ENCODE results near the gene MFAP4.

Gene MFAP4

DNA sequence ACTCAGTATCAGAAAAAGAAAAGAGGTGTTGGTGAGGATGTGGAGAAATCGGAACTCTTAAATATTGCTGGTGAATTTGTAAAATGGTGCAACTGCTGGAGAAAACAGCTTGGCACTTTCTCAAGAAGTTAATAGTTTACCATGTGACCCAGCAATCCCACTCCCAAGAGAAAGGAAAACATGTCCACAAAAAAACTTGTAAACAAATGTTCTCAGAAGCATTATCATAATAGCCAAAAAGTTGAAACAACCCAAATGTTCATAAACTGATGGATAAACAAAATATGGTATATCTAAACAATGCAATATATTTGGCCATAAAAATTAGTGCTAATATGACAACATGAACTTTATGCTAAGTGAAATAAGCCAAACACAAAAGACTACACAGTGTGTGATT, 11.3 kb downstream of the MFAP4 start:
- no peak overlapping the region for H3K4me3 ChIP-seq (replicated peaks in 1 of 2; ENCODE audit: low read depth in 2 of 2, low read length in 2 of 2)
- TF ChIP-seq, protein P1, sequence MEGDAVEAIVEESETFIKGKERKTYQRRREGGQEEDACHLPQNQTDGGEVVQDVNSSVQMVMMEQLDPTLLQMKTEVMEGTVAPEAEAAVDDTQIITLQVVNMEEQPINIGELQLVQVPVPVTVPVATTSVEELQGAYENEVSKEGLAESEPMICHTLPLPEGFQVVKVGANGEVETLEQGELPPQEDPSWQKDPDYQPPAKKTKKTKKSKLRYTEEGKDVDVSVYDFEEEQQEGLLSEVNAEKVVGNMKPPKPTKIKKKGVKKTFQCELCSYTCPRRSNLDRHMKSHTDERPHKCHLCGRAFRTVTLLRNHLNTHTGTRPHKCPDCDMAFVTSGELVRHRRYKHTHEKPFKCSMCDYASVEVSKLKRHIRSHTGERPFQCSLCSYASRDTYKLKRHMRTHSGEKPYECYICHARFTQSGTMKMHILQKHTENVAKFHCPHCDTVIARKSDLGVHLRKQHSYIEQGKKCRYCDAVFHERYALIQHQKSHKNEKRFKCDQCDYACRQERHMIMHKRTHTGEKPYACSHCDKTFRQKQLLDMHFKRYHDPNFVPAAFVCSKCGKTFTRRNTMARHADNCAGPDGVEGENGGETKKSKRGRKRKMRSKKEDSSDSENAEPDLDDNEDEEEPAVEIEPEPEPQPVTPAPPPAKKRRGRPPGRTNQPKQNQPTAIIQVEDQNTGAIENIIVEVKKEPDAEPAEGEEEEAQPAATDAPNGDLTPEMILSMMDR (IDR thresholded peaks at IDR 0.05; ENCODE audit: low read depth, low read length), result no peak
- no peak for DNase-seq (ENCODE audit: low read depth in 2 of 2)

DNA sequence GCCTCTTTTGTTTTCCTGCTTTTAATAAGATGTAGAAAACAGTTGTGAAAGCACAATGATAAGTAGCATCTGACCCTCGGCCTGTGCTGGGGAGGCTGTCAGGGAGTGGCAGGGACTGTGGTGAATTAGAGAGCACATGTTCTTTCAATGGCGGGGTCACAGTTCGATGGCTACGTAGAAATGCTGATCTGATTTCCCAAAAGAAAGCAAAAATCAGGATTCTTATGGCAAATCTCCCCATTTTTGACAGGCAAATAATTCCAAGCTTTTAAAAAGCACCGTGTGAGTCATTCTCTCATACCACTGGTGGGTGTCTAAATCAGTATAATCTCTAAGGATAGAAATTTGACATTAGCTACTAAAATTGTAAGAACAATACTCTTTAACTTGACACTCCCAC, 12.9 kb downstream of the MFAP4 start:
- TF ChIP-seq, protein P1 (IDR thresholded peaks at IDR 0.05; ENCODE audit: low read depth, low read length), result no peak
- DNase-seq (ENCODE audit: low read depth in 2 of 2), result no peak
- no peak overlapping the region for H3K4me3 ChIP-seq (replicated peaks in 1 of 2; ENCODE audit: low read depth in 2 of 2, low read length in 2 of 2)

DNA sequence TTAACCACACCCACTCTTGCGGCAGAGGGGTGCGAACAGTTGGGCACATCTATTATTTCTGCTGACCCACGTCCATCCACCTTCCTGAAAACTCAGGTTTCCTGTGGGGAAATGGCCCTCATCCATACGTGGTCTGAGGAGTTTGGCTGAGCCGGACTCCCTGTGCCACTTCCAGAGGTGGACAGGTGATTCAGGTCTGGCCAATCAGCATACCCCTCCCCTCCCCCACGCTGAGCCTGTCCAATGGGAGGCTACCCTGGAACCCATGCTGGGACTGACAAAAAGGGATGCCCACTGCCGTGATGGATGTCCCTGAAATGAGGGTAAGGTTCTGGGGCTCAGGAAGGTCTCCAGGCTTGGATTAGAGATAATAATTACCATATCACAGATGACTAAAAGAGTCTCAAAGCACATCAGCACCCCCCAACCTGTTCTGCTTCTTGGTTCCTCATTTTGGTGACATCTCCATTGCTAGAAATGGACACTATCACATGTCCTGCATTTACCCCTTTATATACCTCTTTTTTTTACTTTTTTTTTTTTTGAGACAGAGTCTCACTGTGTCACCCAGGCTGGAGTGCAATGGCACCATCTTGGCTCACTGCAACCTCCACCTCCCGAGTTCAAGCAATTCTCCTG, 14.0 kb downstream of the MFAP4 start:
- DNase-seq (ENCODE audit: low read depth in 2 of 2), result no peak
- TF ChIP-seq, protein P1 (IDR thresholded peaks at IDR 0.05; ENCODE audit: low read depth, low read length), result no peak
- H3K4me3 ChIP-seq (replicated peaks in 1 of 2; ENCODE audit: low read depth in 2 of 2, low read length in 2 of 2), result no peak overlapping the region

DNA sequence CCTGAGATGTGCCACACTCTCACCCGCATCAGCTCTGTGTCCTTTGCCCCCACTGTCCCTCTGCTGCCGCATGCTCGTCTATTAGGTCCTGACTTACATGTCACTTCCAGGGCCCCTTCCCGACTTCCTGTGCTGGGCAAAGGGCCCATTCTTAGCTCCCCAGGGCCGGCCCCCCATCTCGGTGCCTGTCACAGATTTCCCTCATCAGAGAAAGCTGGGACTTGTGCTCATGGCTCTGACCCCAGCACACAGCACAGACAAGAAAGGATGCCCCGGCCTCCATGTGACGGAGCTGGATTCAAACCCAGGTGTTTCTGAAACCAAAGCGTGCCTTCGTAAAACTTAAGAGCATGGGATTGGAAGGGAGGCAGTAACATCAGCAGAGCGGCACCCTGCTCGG, 14.6 kb downstream of the MFAP4 start:
- no peak for DNase-seq (ENCODE audit: low read depth in 2 of 2)
- TF ChIP-seq, protein P1 (IDR thresholded peaks at IDR 0.05; ENCODE audit: low read depth, low read length), result no peak
- no peak overlapping the region for H3K4me3 ChIP-seq (replicated peaks in 1 of 2; ENCODE audit: low read depth in 2 of 2, low read length in 2 of 2)

DNA sequence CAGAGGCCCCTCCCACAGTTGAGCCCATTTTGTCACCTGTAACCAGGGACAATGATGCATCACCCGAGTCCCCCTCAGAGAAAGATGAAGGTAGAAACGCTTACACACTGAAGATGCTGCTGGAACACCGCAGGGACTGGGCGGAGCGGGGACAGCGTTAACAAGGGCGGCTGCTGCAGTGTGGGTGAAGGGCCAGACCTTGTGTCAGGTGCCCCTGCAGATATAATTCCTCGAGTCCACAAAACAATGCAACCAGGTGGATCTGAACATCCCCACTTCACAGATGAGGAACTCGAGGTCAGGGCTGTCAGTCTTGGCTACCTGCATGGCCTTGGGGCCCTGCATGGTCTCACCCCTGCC, 15.0 kb downstream of the MFAP4 start:
- no peak for DNase-seq (ENCODE audit: low read depth in 2 of 2)
- TF ChIP-seq, protein P1 (IDR thresholded peaks at IDR 0.05; ENCODE audit: low read depth, low read length), result no peak
- H3K4me3 ChIP-seq (replicated peaks in 1 of 2; ENCODE audit: low read depth in 2 of 2, low read length in 2 of 2), result no peak overlapping the region

DNA sequence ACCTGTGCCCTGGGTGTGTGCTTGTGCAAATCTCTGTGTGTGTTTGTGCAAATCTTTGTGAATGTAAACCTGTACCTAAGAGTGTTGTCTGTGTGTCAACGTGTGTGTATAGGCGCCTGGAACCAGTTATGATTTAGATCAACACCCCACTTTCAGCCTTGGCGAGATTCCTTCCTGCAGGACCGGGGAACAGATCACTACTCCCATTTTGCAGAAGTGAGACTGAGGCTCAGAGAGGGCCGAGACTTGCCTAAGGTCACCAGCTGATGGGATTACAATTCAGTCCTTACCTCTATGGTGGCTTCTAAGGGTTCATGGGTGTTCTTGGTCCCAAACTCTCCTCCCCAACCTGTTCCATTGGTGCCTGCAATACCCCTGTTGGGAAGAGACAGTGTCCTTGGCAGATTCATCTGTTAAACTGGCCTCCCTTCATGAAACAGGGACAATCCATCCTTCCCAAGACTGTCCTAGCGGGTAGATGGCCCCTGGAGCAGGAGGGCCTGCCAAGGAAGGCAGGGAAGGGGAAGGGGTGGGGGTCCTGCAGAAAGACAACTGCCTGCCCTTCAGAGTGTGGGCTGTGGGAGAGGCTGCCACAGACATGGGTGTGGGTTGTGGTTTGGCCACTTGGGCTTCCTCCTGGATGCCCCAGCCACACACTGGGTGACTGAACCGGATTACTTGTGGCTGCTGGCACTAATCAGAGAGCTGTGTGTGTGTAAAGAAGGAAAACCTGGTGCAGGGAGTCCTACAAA, 15.6 kb downstream of the MFAP4 start:
- TF ChIP-seq, protein P1 (IDR thresholded peaks at IDR 0.05; ENCODE audit: low read depth, low read length), result no peak
- DNase-seq (ENCODE audit: low read depth in 2 of 2), result no peak
- H3K4me3 ChIP-seq (replicated peaks in 1 of 2; ENCODE audit: low read depth in 2 of 2, low read length in 2 of 2), result no peak overlapping the region

All from cardiac fibroblast (primary cell).